Epithelial cell of proximal tubule (primary cell): ENCODE data around the gene LTA4H. TPM values are rescaled to one million over a fixed set of nuclear protein-coding genes. Genes with fewer than 3 reads are reported as not detected.

Experiments
- DNase-seq: peaks from one replicate; pipeline ENCODE4 v3.0.0-alpha.2; 2011; ENCODE audit warnings: low read depth
- H3K4me3 ChIP-seq: 2 replicates; pipeline ENCODE4 v1.5.1; 2011; ENCODE audit warnings: low read depth, mild to moderate bottlenecking, low read length
- total RNA-seq: library from RNA; depleted of rRNA; stranded (reverse); fragments of >200 nt; gene quantifications from 2 replicates; pipeline ENCODE4 v1.2.3, GENCODE V29; 2015
- TF ChIP-seq, protein P1 (sequence below): conservative IDR thresholded peaks from 2 replicates; pipeline ENCODE4 v1.5.1; 2012; ENCODE audit warnings: low read depth, mild to moderate bottlenecking, low read length

Gene LTA4H
- total RNA-seq, 1 donor from 2014 or later, result 77.2 TPM

DNA sequence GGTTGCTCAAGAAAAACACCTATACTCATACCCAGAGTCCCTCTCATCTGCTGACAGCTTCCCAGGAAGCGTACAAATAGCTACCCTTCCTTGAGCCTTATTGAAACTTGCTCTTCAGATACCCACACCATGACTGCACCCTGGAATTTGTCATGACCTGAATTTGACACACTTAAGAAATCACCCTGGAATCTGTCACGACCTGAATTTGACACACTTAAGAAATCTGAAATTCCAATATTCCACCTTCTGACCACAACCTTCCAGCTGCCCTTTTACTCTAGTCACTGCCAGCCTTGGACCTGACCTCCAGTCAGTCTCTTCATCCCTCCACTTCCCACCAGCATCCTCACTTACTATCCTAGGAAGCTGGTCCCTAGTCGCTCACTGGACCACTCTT is 38.1 kb downstream of the LTA4H start:
- H3K4me3 ChIP-seq, result no peak overlapping the region
- DNase-seq, result no peak
- TF ChIP-seq, protein P1, sequence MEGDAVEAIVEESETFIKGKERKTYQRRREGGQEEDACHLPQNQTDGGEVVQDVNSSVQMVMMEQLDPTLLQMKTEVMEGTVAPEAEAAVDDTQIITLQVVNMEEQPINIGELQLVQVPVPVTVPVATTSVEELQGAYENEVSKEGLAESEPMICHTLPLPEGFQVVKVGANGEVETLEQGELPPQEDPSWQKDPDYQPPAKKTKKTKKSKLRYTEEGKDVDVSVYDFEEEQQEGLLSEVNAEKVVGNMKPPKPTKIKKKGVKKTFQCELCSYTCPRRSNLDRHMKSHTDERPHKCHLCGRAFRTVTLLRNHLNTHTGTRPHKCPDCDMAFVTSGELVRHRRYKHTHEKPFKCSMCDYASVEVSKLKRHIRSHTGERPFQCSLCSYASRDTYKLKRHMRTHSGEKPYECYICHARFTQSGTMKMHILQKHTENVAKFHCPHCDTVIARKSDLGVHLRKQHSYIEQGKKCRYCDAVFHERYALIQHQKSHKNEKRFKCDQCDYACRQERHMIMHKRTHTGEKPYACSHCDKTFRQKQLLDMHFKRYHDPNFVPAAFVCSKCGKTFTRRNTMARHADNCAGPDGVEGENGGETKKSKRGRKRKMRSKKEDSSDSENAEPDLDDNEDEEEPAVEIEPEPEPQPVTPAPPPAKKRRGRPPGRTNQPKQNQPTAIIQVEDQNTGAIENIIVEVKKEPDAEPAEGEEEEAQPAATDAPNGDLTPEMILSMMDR, result no peak

DNA sequence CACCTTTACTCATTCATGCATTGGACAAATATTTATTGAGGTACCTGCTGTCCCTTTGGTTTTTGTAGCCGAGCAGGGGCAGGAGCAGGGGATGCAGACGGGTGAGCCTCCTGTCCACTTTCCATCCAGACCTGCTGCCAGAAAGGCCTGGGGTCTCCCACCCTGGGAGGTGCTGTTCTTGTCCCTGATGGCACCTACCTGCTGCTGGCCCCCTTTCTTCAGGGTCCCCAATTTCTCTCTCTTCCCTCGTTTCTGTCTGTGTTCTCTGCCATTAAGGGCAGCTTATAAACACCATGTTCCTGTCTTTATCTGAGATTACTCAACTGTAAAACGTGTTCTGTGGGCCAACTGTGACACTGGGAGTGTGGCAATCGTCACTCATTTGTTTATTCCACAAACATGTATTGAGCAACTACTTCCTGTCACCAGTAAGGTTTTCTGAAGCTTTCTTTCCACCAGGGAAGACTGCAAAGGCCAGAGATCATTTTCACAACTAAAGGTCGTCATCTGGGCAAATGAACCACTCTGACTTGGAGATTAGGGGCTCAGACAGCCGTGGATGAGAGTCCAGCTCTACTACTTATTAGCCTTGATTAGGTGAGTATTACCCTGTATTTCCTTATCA is 39.2 kb downstream of the LTA4H start, which contains the start of gene HAL:
HAL (minus strand) TSS at position 311 of the 625 bp plus-strand sequence. CDS start 434 bp downstream, outside the sequence.
- TF ChIP-seq, protein P1, result no peak
- no peak for DNase-seq
- no peak within 1 kb of the TSS for H3K4me3 ChIP-seq

DNA sequence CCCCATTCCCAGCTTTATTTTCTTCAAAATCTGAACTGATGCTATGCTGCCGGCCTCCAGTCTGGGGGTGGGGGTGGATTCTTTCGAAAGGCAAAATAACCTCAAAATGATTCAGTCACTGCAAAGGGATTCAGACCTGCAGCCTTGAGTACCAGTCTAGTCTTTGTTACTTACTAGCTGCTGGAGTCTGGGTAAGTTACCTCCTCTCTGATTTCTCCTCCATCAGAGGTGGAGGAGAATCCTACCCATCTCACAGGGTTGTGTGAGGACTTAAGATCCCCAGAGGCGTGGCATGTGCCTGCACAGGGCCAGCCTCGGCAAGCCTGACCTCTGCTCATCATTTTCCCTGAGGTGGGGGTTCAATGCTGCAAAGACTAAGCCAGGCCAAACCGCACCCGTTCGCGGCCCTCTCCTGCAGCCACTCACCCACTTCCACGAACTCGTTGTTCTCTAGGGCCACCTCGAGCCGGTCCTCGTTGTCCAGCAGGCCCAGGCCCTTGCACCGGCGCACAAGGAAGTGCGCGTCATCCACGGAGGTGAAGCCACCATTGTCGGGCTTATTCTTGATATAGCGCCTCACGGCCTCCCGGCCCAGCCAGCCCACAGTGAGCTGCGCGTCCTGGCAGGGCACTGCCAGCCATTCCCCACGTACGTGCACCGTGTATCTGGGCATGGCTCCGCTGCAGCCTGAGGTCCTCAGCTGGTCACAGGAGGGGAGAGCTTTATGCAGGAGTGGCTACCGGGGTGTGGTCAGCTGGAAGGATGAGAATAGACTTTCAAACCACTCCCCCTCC is 40.0 kb downstream of the LTA4H start:
- TF ChIP-seq, protein P1, result no peak
- DNase-seq, result no peak
- no peak overlapping the region for H3K4me3 ChIP-seq

DNA sequence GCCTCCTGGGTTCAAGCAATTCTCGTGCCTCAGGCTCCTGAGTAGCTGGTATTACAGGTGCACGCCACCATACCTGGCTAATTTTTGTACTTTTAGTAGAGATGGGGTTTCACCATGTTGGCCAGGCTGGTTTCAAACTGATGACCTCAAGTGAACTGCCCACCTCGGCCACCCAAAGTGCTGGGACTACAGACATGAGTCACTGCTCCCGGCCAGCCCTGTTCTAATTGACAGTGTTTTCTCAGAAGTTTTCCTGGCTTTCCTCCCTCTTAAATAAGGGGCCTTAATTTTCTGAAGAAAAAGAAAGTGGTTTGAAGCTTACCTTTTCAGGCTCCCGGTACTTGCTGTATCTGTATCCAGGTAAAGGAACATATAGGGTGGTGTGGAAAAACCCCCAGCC is 40.9 kb downstream of the LTA4H start:
- H3K4me3 ChIP-seq, result no peak overlapping the region
- TF ChIP-seq, protein P1, result no peak
- no peak for DNase-seq

DNA sequence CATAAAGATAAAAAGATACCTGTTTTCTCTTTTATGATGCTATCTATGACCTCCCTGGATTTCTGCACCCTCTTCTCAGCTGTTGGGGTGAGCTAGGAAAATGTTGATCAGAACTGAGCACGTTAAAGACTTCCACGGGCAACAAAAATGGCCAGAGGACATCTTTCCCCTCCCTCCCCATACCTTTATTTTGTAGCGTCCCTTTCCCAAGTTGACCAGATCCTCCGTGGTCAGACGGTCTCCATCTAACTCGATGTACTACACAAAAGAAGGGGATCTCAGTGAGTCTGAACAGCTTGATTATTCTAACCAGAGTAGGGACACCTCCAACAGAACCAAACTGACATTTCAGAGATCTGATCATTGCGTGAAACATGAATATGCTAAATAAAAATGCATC is 41.5 kb downstream of the LTA4H start:
- no peak overlapping the region for H3K4me3 ChIP-seq
- TF ChIP-seq, protein P1, result no peak
- no peak for DNase-seq

DNA sequence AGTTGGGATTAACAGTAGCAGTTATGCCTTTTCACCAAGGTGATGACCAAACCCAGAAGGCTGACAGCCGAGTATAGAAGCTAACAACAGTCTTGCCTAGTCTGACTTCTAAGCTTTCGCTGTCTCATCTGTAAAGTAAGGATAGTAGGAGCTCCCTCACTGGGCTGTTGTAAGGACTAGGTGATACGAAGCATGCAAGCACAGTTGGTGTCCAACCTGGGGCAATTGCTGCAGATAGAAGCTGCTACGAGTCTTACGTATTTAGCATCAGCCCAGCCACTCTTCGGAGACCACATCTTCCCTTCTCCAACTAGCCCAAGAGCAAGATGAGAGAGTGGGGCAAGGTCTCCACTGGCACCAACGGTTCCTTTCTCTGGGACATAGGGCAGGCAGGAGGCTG is 45.3 kb downstream of the LTA4H start:
- H3K4me3 ChIP-seq, result no peak overlapping the region
- DNase-seq, result no peak
- TF ChIP-seq, protein P1, result no peak
